ENCODE results near the gene HRAS. TPM values are rescaled to one million over a fixed set of nuclear protein-coding genes. Genes with fewer than 3 reads are reported as not detected.

The HRAS gene
- total RNA-seq, 1 donor from 2014 or later = 68.3 TPM

- peaks cover under 1% of the 10 kb centered on the region for H3K27me3 Mint-ChIP-seq (ENCODE audit: unreplicated experiment)
- no peaks in the 10 kb centered on the region for H3K9me3 Mint-ChIP-seq (ENCODE audit: unreplicated experiment)
- H3K4me1 Mint-ChIP-seq (ENCODE audit: unreplicated experiment) = peaks cover 30% of the 10 kb centered on the region
- H3K36me3 Mint-ChIP-seq (ENCODE audit: unreplicated experiment) = peaks cover 10% of the 10 kb centered on the region
- no peak overlapping the region for H3K4me3 Mint-ChIP-seq (ENCODE audit: unreplicated experiment)
- no peak overlapping the region for H3K27ac Mint-ChIP-seq (ENCODE audit: unreplicated experiment)
- TF ChIP-seq CTCF (IDR thresholded peaks at IDR 0.05) = no peak
- DNase-seq (ENCODE audit: extremely low spot score, unreplicated experiment) = no peak
Observed at GRCh38 chr11:579830-580601, 44.6 kb upstream of the HRAS start.

DNA sequence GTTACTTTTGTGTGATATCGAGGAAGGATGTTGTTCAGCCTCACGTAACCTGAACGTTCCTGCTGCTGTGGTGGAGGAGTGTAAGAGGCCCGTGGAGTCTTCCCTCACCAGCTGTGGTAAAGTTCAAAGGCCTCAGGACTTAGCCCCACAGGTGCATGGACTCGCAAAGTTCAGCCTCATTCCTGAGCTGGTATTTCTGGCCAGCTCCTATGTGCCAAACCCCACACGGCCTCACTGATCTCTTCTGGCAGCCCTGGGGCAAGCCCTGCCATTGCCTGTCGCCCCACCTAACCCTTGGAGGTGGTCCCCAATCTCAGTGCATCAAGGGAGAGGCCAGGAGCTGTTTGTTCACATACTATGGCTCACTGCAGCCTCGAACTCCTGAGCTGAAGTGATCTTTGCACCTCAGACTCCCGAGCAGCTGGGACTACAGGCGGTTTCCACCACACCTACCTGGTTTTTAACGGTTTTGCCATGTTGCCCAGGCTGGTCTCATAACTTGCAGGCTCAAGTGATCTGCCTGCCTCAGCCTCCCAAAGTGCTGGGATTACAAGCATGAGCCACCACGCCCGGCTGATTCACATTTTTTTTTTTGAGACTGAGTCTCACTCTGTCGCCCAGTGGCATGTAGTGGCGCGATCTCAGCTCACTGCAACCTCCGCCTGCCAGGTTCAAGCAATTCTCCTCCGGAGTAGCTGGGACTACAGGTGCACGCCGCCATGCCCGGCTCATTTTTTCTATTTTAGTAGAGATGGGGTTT lies 43.1 kb upstream of the HRAS start:
- no peaks in the 10 kb centered on the region for H3K9me3 Mint-ChIP-seq (ENCODE audit: unreplicated experiment)
- no peak for DNase-seq (ENCODE audit: extremely low spot score, unreplicated experiment)
- H3K27me3 Mint-ChIP-seq (ENCODE audit: unreplicated experiment) = peaks cover 3% of the 10 kb centered on the region
- H3K27ac Mint-ChIP-seq (ENCODE audit: unreplicated experiment) = no peak overlapping the region
- peaks cover 37% of the 10 kb centered on the region for H3K4me1 Mint-ChIP-seq (ENCODE audit: unreplicated experiment)
- no peak for TF ChIP-seq CTCF (IDR thresholded peaks at IDR 0.05)
- peak overlapping the region; percentile 81 for H3K4me3 Mint-ChIP-seq (ENCODE audit: unreplicated experiment)
- peaks cover 6% of the 10 kb centered on the region for H3K36me3 Mint-ChIP-seq (ENCODE audit: unreplicated experiment)

GRCh38 chr11:577611-577894 lies 42.2 kb upstream of the HRAS start:
- Mint-ChIP-seq H3K4me3 (ENCODE audit: unreplicated experiment) (peak overlapping the region; percentile 81), H3K27ac (ENCODE audit: unreplicated experiment) (peak overlapping the region; percentile 70), H3K4me1 (ENCODE audit: unreplicated experiment) (peaks cover 37% of the 10 kb centered on the region), H3K9me3 (ENCODE audit: unreplicated experiment) (no peaks in the 10 kb centered on the region), H3K36me3 (ENCODE audit: unreplicated experiment) (peaks cover 6% of the 10 kb centered on the region), H3K27me3 (ENCODE audit: unreplicated experiment) (peaks cover 3% of the 10 kb centered on the region)
- DNase-seq (ENCODE audit: extremely low spot score, unreplicated experiment) = no peak
- no peak for TF ChIP-seq CTCF (IDR thresholded peaks at IDR 0.05)

- Mint-ChIP-seq H3K27me3 (ENCODE audit: unreplicated experiment) (peaks cover 3% of the 10 kb centered on the region), H3K9me3 (ENCODE audit: unreplicated experiment) (no peaks in the 10 kb centered on the region), H3K27ac (ENCODE audit: unreplicated experiment) (peak overlapping the region; percentile 70), H3K4me1 (ENCODE audit: unreplicated experiment) (peaks cover 37% of the 10 kb centered on the region), H3K4me3 (ENCODE audit: unreplicated experiment) (peak overlapping the region; percentile 81), H3K36me3 (ENCODE audit: unreplicated experiment) (peaks cover 6% of the 10 kb centered on the region)
- no peak for DNase-seq (ENCODE audit: extremely low spot score, unreplicated experiment)
- TF ChIP-seq CTCF (IDR thresholded peaks at IDR 0.05) = no peak
Observed at GRCh38 chr11:576811-577610, 41.6 kb upstream of the HRAS start.
